Naive thymus-derived CD4-positive, alpha-beta T cell (primary cell): ENCODE results near the gene SCP2. TPM values are rescaled to one million over a fixed set of nuclear protein-coding genes. Genes with fewer than 3 reads are reported as not detected.

Source experiments
- ATAC-seq: fragments of 150-1000 bp; cut with Tn5 transposase; 2 replicates; pipeline ENCODE4 v1.10.0; 2021; ENCODE audit warnings: mild to moderate bottlenecking, moderate library complexity
- CTCF ChIA-PET: fragments of 350-600 bp; sonication (Branson Sonifier 250); formaldehyde crosslinking; loops from one replicate; lab custom pipeline; 2021; ENCODE audit warnings: antibody characterized with exemption; lab: Charles Lee
- POLR2A ChIA-PET: fragments of 350-600 bp; sonication (Branson Sonifier 250); formaldehyde crosslinking; loops from one replicate; lab custom pipeline; 2021; ENCODE audit warnings: antibody characterized with exemption, inconsistent platforms; lab: Charles Lee
- DNase-seq, 9 donors: peaks; one replicate each; pipeline versions ENCODE4 v3.0.0 to v3.0.0-alpha.2; 2020 to 2022; ENCODE audit warnings: mixed read lengths in 1 of 9
- H3K27ac ChIP-seq: one replicate; pipeline ENCODE4 v1.7.0; 2013; ENCODE audit warnings: mild to moderate bottlenecking, low read depth, low read length, moderate library complexity
- H3K27me3 ChIP-seq, 2 donors: one replicate each; pipeline ENCODE4 v1.7.0; 2013; ENCODE audit warnings: low read length in 2 of 2, mild to moderate bottlenecking in 2 of 2, moderate library complexity in 2 of 2; ENCODE audit not compliant: control insufficient read depth in 2 of 2, insufficient read depth in 2 of 2
- H3K36me3 ChIP-seq, 3 experiments: 1 replicate in 2 of 3; 2 replicates in 1 of 3; pipeline ENCODE4 v1.7.0; 2013; ENCODE audit warnings: low read length in 3 of 3, mild to moderate bottlenecking in 3 of 3, moderate library complexity in 1 of 3; ENCODE audit not compliant: insufficient read depth in 3 of 3, control insufficient read depth in 2 of 3
- H3K4me1 ChIP-seq, 2 donors: one replicate each; pipeline ENCODE4 v1.7.0; 2013; ENCODE audit warnings: low read length in 2 of 2, mild to moderate bottlenecking in 2 of 2, moderate library complexity in 1 of 2; ENCODE audit not compliant: control insufficient read depth in 2 of 2, insufficient read depth in 2 of 2
- H3K4me3 ChIP-seq: 2 replicates; pipeline ENCODE4 v1.7.0; 2013; ENCODE audit warnings: mild to moderate bottlenecking, low read length
- H3K9me3 ChIP-seq, 3 experiments: 1 replicate in 2 of 3; 2 replicates in 1 of 3; pipeline ENCODE4 v1.7.0; 2013; ENCODE audit warnings: low read length in 3 of 3; ENCODE audit not compliant: control insufficient read depth in 2 of 3
- H3K27ac Mint-ChIP-seq, 9 donors: one replicate each; pipeline ENCODE4 v1.8.0; 2020 to 2022; ENCODE audit warnings: mixed read lengths in 9 of 9, mild to moderate bottlenecking in 8 of 9, moderate library complexity in 5 of 9, inconsistent platforms in 2 of 9
- H3K27me3 Mint-ChIP-seq, 5 donors: one replicate each; pipeline ENCODE4 v1.8.0; 2021 to 2022; ENCODE audit warnings: mixed read lengths in 5 of 5, mild to moderate bottlenecking in 1 of 5
- H3K36me3 Mint-ChIP-seq, 5 donors: one replicate each; pipeline ENCODE4 v1.8.0; 2020 to 2022; ENCODE audit warnings: mixed read lengths in 5 of 5, mild to moderate bottlenecking in 3 of 5, inconsistent platforms in 1 of 5
- H3K4me1 Mint-ChIP-seq, 7 donors: one replicate each; pipeline ENCODE4 v1.8.0; 2020 to 2022; ENCODE audit warnings: mixed read lengths in 7 of 7, mild to moderate bottlenecking in 3 of 7, inconsistent platforms in 1 of 7
- H3K4me3 Mint-ChIP-seq, 10 donors: one replicate each; pipeline ENCODE4 v1.8.0; 2020 to 2022; ENCODE audit warnings: mild to moderate bottlenecking in 10 of 10, mixed read lengths in 10 of 10, moderate library complexity in 6 of 10, inconsistent platforms in 2 of 10
- H3K9me3 Mint-ChIP-seq, 11 donors: one replicate each; pipeline ENCODE4 v1.8.0; 2020 to 2022; ENCODE audit warnings: mixed read lengths in 11 of 11, mild to moderate bottlenecking in 4 of 11, inconsistent platforms in 1 of 11, moderate library complexity in 1 of 11
- intact Hi-C, 2 donors: fragments of 100-400 bp; cut with micrococcal nuclease; formaldehyde crosslinking; loops; one replicate each; pipeline ENCODE4 v1.15.1; 2023
- polyA plus RNA-seq, 2 donors: library from polyadenylated mRNA; unstranded; fragments of 300-500 nt; fragmentation: Illumina TruSeq; gene quantifications; one replicate each; pipeline ENCODE4 v1.2.3, GENCODE V29; 2021
- total RNA-seq, 6 experiments: library from RNA in 5 of 6; stranded (reverse) in 5 of 6; gene quantifications; 1 replicate in 5 of 6; 2 replicates in 1 of 6; pipeline ENCODE4 v1.2.3 and lab custom pipeline; 2021 to 2026

SCP2 gene
- total and polyA plus RNA-seq, 7 experiments from 2014 or later, result 39.4 to 163 (median 69.6) TPM

DNA sequence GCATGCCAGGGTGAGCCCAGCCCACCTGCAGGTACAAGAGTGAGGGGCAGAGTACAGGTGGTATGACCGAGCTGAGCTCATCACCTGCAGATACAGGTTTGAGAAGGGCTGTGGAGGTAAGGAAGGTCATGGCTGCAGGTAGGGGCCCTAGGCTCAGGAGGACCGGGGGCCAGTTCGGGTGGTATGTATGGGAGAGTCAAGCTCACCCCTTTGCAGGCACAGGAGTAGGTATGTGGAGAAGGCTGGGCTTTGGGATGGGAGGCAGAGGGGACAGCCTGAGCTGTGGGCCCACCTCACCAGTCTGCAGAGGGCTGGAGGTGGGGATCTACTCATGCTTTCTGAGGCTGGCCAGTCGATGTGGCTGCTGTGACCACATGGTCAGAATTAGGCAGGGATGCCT is 152.2 kb downstream of the SCP2 start:
- POLR2A ChIA-PET, result no interaction called here
- Histone ChIP-seq H3K27me3 (no peaks in the 10 kb centered on the region), H3K36me3 (no peaks in the 10 kb centered on the region), H3K4me3 (no peak overlapping the region), H3K27ac (no peak overlapping the region), H3K9me3 (no peaks in the 10 kb centered on the region), H3K4me1 (no peaks in the 10 kb centered on the region)
- DNase-seq, result no peak
- Mint-ChIP-seq H3K9me3 (no peaks in the 10 kb centered on the region), H3K27ac (no peak overlapping the region), H3K36me3 (no peaks in the 10 kb centered on the region), H3K4me3 (no peak overlapping the region), H3K27me3 (no peaks in the 10 kb centered on the region), H3K4me1 (peaks cover 0 to 10% (median 0%) of the 10 kb centered on the region in 7 donors)
- ATAC-seq, result no peak
- intact Hi-C loops, result no loop called here
- CTCF ChIA-PET, result no interaction called here

DNA sequence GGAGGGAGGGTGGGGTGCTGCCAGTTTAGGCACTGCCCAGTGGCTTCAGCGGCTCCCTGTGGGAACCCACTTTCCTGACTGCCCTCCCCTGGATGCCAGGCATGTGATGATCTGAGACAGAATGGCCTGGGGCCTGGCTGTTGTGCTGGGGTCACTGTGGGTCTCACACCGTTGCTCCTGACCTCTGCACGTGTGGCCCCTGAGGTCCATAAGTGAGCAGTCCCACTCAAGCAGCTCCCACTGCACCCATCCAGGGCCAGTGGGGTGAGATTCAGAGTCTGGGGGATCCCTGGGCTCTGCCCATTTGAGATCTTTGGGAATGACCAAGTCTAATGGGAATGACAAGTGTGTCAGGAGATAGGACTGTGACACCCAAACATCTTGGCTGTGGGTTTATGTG is 153.0 kb downstream of the SCP2 start:
- DNase-seq, result no peak
- no peaks in the 10 kb centered on the region for H3K9me3 Mint-ChIP-seq
- H3K27ac Mint-ChIP-seq, result no peak overlapping the region
- no peak for ATAC-seq
- H3K27me3 Mint-ChIP-seq, result no peaks in the 10 kb centered on the region
- Histone ChIP-seq H3K27me3 (no peaks in the 10 kb centered on the region), H3K9me3 (no peaks in the 10 kb centered on the region), H3K4me3 (no peak overlapping the region), H3K36me3 (no peaks in the 10 kb centered on the region), H3K27ac (no peak overlapping the region), H3K4me1 (no peaks in the 10 kb centered on the region)
- ChIA-PET POLR2A (no interaction called here), CTCF (no interaction called here)
- H3K4me1 Mint-ChIP-seq, result peaks cover 0 to 17% (median 0%) of the 10 kb centered on the region in 7 donors
- no peaks in the 10 kb centered on the region for H3K36me3 Mint-ChIP-seq
- H3K4me3 Mint-ChIP-seq, result no peak overlapping the region
- intact Hi-C loops, result no loop called here

DNA sequence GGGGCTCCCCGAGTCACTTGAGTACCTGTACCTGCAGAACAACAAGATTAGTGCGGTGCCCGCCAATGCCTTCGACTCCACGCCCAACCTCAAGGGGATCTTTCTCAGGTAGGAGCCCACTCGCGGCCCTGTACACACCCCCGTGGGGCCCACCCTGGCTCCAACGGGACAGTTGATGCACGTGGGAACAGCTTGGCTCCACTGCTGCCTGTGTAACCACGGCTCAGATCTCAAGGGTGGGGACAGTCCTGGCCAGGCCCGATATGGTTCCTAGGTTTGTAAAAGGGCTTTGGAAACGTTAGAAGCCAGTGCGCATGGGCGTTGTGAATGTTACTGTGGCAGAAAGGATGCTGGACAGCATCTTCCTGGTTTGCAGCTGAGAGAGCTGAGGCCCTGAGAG is 153.7 kb downstream of the SCP2 start:
- no peaks in the 10 kb centered on the region for H3K27me3 Mint-ChIP-seq
- H3K27me3 ChIP-seq, result no peaks in the 10 kb centered on the region

DNA sequence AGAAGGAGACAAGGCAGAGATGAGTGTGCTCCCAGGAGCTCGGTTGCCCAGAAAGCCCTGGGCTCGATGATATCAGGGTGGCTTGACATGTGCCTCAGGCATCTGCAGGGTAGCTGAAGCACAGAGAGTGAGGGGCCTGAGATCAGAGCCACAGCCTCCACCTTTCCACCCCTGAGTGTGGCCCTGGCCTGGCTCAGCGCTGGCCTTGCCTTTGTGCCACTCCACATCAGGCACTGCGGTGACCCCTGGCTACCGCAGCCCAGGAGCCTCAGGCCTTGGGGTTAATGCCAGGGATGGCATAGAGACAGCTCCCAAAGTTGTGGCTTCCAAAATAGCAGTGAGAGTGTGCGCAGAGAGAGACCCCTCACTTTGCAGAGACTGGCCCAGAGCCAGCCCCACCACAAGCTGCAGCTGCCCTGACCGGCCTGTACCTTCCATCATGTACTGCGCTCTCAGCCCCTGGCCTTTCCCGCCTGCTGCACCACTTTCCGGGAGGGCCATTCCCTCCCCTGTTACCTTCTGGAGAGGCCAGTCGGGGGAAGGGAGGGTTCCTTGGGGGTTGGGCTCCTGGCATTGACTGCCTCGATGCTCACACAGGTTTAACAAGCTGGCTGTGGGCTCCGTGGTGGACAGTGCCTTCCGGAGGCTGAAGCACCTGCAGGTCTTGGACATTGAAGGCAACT is 154.4 kb downstream of the SCP2 start:
- no peaks in the 10 kb centered on the region for H3K27me3 ChIP-seq
- no peak overlapping the region for H3K4me3 ChIP-seq
- H3K27ac ChIP-seq, result no peak overlapping the region
- peak overlapping the region in 1 of 9 donors; percentile 25 for H3K27ac Mint-ChIP-seq
- ChIA-PET POLR2A (no interaction called here), CTCF (interaction anchor here (1.0 kb wide), 1 partner anchor 23 kb away, joined by 3 read pairs; no protein-coding TSS in a partner anchor)
- H3K9me3 ChIP-seq, result no peaks in the 10 kb centered on the region
- no peaks in the 10 kb centered on the region for H3K36me3 ChIP-seq
- no peaks in the 10 kb centered on the region for H3K36me3 Mint-ChIP-seq
- intact Hi-C loops, result no loop called here
- H3K4me1 ChIP-seq, result no peaks in the 10 kb centered on the region
- ATAC-seq (no peak), DNase-seq (no peak)
- no peaks in the 10 kb centered on the region for H3K27me3 Mint-ChIP-seq
- no peaks in the 10 kb centered on the region for H3K9me3 Mint-ChIP-seq
- peaks cover 0 to 17% (median 0%) of the 10 kb centered on the region in 7 donors for H3K4me1 Mint-ChIP-seq
- no peak overlapping the region for H3K4me3 Mint-ChIP-seq

More for the DNA sequence above, 153.7 kb downstream of the SCP2 start:
- no peak for ATAC-seq
- ChIA-PET POLR2A (no interaction called here), CTCF (interaction anchor here (1.0 kb wide), 1 partner anchor 22 kb away, joined by 3 read pairs; no protein-coding TSS in a partner anchor)
- DNase-seq, result no peak
- no peak overlapping the region for H3K4me3 Mint-ChIP-seq
- Histone ChIP-seq H3K27ac (no peak overlapping the region), H3K4me1 (no peaks in the 10 kb centered on the region), H3K36me3 (no peaks in the 10 kb centered on the region), H3K4me3 (no peak overlapping the region), H3K9me3 (no peaks in the 10 kb centered on the region)
- H3K36me3 Mint-ChIP-seq, result no peaks in the 10 kb centered on the region
- peak overlapping the region in 1 of 9 donors; percentile 25 for H3K27ac Mint-ChIP-seq
- intact Hi-C loops, result no loop called here
- no peaks in the 10 kb centered on the region for H3K9me3 Mint-ChIP-seq
- H3K4me1 Mint-ChIP-seq, result peaks cover 0 to 17% (median 0%) of the 10 kb centered on the region in 7 donors

DNA sequence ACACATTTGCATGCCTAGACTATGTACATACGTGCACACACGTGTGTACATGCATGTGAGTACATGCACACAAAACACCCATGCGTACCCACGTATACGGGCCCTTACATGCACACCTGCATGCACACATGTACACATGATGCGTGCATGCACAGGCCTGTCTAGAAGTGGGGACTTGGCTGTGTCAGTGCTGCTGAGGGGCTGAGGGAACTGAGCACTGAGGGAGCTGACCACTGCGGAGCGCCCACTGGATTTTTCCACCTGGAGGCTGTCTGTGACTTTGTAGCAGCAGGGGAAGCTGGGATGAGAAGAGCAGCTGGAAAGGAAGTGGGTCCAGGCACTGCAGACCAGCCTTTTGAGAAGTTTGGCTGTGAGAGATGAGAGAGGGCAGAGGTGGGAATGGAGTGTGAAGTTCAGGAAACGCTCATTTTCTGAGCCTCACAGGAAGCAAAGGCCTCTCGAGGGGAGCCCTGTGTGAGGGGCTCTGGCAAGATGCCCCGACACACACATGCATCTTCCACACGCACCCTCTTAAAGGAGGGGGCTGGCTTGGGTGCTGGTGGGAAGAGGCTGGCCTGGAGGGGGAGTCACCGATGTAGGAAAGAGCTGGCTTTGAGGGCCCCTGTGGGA is 155.9 kb downstream of the SCP2 start:
- H3K4me1 ChIP-seq, result no peaks in the 10 kb centered on the region
- Mint-ChIP-seq H3K27ac (peak overlapping the region in 1 of 9 donors; percentile 59), H3K4me1 (peaks cover 0 to 17% (median 0%) of the 10 kb centered on the region in 7 donors), H3K9me3 (no peaks in the 10 kb centered on the region), H3K4me3 (no peak overlapping the region), H3K27me3 (no peaks in the 10 kb centered on the region), H3K36me3 (no peaks in the 10 kb centered on the region)
- H3K27ac ChIP-seq, result no peak overlapping the region
- H3K27me3 ChIP-seq, result no peaks in the 10 kb centered on the region
- no peak for ATAC-seq
- H3K9me3 ChIP-seq, result no peaks in the 10 kb centered on the region
- ChIA-PET CTCF (no interaction called here), POLR2A (no interaction called here)
- no peak overlapping the region for H3K4me3 ChIP-seq
- intact Hi-C loops, result no loop called here
- no peak for DNase-seq
- no peaks in the 10 kb centered on the region for H3K36me3 ChIP-seq

DNA sequence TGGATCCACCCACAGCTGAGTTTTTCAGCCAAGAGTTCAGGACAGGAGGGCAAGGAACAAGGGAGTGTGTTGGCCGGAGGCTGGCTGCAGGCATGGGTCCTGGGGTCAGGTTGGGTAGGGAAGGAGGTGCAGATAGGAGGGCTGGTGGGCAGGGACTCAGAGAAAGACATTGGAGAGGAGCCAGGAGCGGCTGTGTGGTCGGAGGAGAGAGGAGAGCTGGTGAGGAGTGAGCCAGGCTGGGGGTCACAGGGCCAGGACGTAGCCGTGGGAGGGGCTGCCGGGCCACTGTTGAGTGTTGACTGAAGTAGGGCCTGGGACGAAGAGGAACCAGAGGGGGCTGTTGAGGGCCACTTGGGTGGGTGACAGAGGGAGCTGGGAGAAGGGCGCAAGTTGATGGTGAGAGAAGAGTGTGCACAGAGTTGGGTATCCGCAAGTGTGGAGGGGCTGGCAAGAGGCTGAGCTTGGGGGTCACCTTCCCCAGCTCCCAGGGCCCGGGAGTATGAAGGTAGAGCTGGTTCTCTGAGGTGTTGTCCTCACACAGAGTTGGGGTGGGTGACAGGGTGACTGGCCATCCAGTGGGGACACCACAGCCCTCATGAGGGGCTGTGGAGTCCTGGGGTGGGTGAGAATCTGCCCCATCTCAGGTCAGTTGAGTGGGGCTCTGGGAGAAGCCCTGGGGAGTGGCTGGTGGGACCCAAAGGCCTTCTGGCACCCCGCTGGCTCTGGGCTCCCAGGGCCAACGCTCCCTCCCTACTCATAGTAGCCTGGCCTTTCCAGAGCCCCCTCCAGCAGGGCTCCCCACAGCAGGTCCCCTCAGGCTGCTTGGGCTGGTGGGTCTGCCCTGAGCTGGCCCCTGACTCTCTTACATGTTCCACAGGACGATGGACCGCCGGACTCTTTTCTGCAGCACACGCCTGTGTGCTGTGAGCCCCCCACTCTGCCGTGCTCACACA is 156.8 kb downstream of the SCP2 start:
- CTCF ChIA-PET, result no interaction called here
- DNase-seq, result no peak

More for the DNA sequence above, 156.8 kb downstream of the SCP2 start:
- Mint-ChIP-seq H3K9me3 (no peaks in the 10 kb centered on the region), H3K4me1 (peaks cover 0 to 17% (median 0%) of the 10 kb centered on the region in 7 donors), H3K27me3 (no peaks in the 10 kb centered on the region), H3K27ac (no peak overlapping the region), H3K4me3 (no peak overlapping the region), H3K36me3 (no peaks in the 10 kb centered on the region)
- Histone ChIP-seq H3K27me3 (no peaks in the 10 kb centered on the region), H3K27ac (no peak overlapping the region), H3K36me3 (no peaks in the 10 kb centered on the region), H3K4me1 (no peaks in the 10 kb centered on the region), H3K9me3 (no peaks in the 10 kb centered on the region), H3K4me3 (no peak overlapping the region)
- intact Hi-C loops, result no loop called here
- ATAC-seq, result no peak
- POLR2A ChIA-PET, result no interaction called here
